ENCODE results near the gene LDLRAD3.

DNA sequence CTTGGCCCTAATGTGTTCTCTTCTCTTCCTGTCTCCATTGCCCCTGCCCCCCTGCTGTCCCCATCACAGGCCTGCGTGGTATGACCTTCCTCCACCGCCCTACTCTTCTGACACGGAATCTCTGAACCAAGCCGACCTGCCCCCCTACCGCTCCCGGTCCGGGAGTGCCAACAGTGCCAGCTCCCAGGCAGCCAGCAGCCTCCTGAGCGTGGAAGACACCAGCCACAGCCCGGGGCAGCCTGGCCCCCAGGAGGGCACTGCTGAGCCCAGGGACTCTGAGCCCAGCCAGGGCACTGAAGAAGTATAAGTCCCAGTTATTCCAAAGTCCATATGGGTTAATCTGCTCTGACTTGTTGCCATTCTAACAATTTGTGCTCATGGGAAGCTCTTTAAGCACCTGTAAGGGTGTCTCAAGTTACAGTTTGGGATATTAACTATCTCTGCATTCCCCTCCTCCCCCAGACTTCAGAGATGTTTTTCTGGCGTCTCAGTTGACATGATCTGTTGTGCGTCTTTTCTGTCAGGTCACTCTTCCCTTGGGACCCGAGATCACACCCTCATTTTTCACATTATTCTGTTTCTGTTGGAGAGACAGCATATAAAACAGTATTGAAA lies 285.3 kb downstream of the LDLRAD3 start:
- TF ChIP-seq POLR2A (IDR thresholded peaks at IDR 0.05; ENCODE audit: low read length) (no peak), GATA1 (IDR thresholded peaks at IDR 0.05; ENCODE audit: low read depth, low read length) (no peak)

Data from erythroblast (primary cell).